ENCODE results near the gene MOB3B.

The MOB3B gene

GRCh38 chr9:27377147-27377807, 152.3 kb downstream of the MOB3B start:
- Histone ChIP-seq H3K27me3 (ENCODE audit: control insufficient read depth in 3 of 3, insufficient read depth in 3 of 3, low read depth in 1 of 3, low read length in 3 of 3) (no peaks in the 10 kb centered on the region), H3K27ac (replicated peaks; ENCODE audit: low read length) (no peak overlapping the region), H3K4me3 (ENCODE audit: low read length in 2 of 2) (no peak overlapping the region), H2AFZ (ENCODE audit: low read length) (no peak overlapping the region), H3K79me1 (ENCODE audit: low read depth, low read length) (no peaks in the 10 kb centered on the region), H2BK120ac (ENCODE audit: low read depth, low read length) (no peak overlapping the region), H3K18ac (ENCODE audit: low read length) (no peak overlapping the region), H3K36me3 (replicated peaks in 1 of 2; ENCODE audit: control insufficient read depth in 2 of 2, insufficient read depth in 2 of 2, low read length in 2 of 2) (peaks cover 0 to 3% of the 10 kb centered on the region in 2 donors), H2AK5ac (ENCODE audit: low read depth, low read length) (no peak overlapping the region), H2BK5ac (ENCODE audit: low read length) (no peak overlapping the region), H3K9me3 (replicated peaks in 1 of 2; ENCODE audit: control insufficient read depth in 2 of 2, insufficient read depth in 1 of 2, low read depth in 1 of 2, low read length in 2 of 2) (no peaks in the 10 kb centered on the region), H3K23ac (ENCODE audit: low read depth, low read length, poor library complexity) (no peak overlapping the region), H3K4me1 (ENCODE audit: control insufficient read depth in 2 of 2, insufficient read depth in 1 of 2, low read depth in 1 of 2, low read length in 2 of 2) (peaks cover 2 to 9% of the 10 kb centered on the region in 2 donors), H3K14ac (ENCODE audit: low read length) (no peak overlapping the region), H2BK12ac (ENCODE audit: low read length) (no peak overlapping the region), H3K4ac (ENCODE audit: low read length) (no peak overlapping the region), H4K8ac (ENCODE audit: low read depth, low read length) (no peak overlapping the region), H2BK15ac (ENCODE audit: low read length) (no peak overlapping the region), H4K91ac (ENCODE audit: low read depth, low read length, poor library complexity) (no peak overlapping the region), H3K9ac (ENCODE audit: low read depth, low read length, poor library complexity) (no peak overlapping the region), H3K4me2 (ENCODE audit: insufficient read depth, low read length, poor library complexity, severe bottlenecking) (no peak overlapping the region)
- no CpG with 5 or more reads among the region's 8 CpGs for WGBS, 2 donors (ENCODE audit: extremely low coverage in 2 of 2, insufficient read length in 2 of 2, insufficient replicate concordance in 1 of 2)
- no peak for DNase-seq (ENCODE audit: low spot score)

GRCh38 chr9:27373851-27374250, 155.8 kb downstream of the MOB3B start:
- no peaks in the 10 kb centered on the region for H3K79me1 ChIP-seq (ENCODE audit: low read depth, low read length)
- H3K9ac ChIP-seq (ENCODE audit: low read depth, low read length, poor library complexity), result no peak overlapping the region
- no peak overlapping the region for H2BK5ac ChIP-seq (ENCODE audit: low read length)
- H3K14ac ChIP-seq (ENCODE audit: low read length), result no peak overlapping the region
- no peak overlapping the region for H2AFZ ChIP-seq (ENCODE audit: low read length)
- H2AK5ac ChIP-seq (ENCODE audit: low read depth, low read length), result no peak overlapping the region
- no peak overlapping the region for H3K27ac ChIP-seq (replicated peaks; ENCODE audit: low read length)
- H2BK15ac ChIP-seq (ENCODE audit: low read length), result no peak overlapping the region
- H3K4ac ChIP-seq (ENCODE audit: low read length), result no peak overlapping the region
- no CpG with 5 or more reads among the region's 4 CpGs for WGBS, 2 donors (ENCODE audit: extremely low coverage in 2 of 2, insufficient read length in 2 of 2, insufficient replicate concordance in 1 of 2)
- H4K8ac ChIP-seq (ENCODE audit: low read depth, low read length), result no peak overlapping the region
- H3K23ac ChIP-seq (ENCODE audit: low read depth, low read length, poor library complexity), result no peak overlapping the region
- H3K4me2 ChIP-seq (ENCODE audit: insufficient read depth, low read length, poor library complexity, severe bottlenecking), result no peak overlapping the region
- H4K91ac ChIP-seq (ENCODE audit: low read depth, low read length, poor library complexity), result no peak overlapping the region
- H3K4me1 ChIP-seq (ENCODE audit: control insufficient read depth in 2 of 2, insufficient read depth in 1 of 2, low read depth in 1 of 2, low read length in 2 of 2), result peaks cover 4 to 7% of the 10 kb centered on the region in 2 donors
- peaks cover 0 to under 1% of the 10 kb centered on the region in 2 donors for H3K36me3 ChIP-seq (replicated peaks in 1 of 2; ENCODE audit: control insufficient read depth in 2 of 2, insufficient read depth in 2 of 2, low read length in 2 of 2)
- no peak for DNase-seq (ENCODE audit: low spot score)
- no peak overlapping the region for H3K18ac ChIP-seq (ENCODE audit: low read length)
- H3K4me3 ChIP-seq (ENCODE audit: low read length in 2 of 2), result no peak overlapping the region
- no peak overlapping the region for H2BK12ac ChIP-seq (ENCODE audit: low read length)
- no peak overlapping the region for H2BK120ac ChIP-seq (ENCODE audit: low read depth, low read length)
- H3K27me3 ChIP-seq (ENCODE audit: control insufficient read depth in 3 of 3, insufficient read depth in 3 of 3, low read depth in 1 of 3, low read length in 3 of 3), result no peaks in the 10 kb centered on the region
- peaks cover 0 to 2% of the 10 kb centered on the region in 2 donors for H3K9me3 ChIP-seq (replicated peaks in 1 of 2; ENCODE audit: control insufficient read depth in 2 of 2, insufficient read depth in 1 of 2, low read depth in 1 of 2, low read length in 2 of 2)

GRCh38 chr9:27372615-27373014, 157.0 kb downstream of the MOB3B start:
- Histone ChIP-seq H4K8ac (ENCODE audit: low read depth, low read length) (no peak overlapping the region), H2AK5ac (ENCODE audit: low read depth, low read length) (no peak overlapping the region), H3K23ac (ENCODE audit: low read depth, low read length, poor library complexity) (no peak overlapping the region), H2BK120ac (ENCODE audit: low read depth, low read length) (no peak overlapping the region), H2AFZ (ENCODE audit: low read length) (no peak overlapping the region), H3K18ac (ENCODE audit: low read length) (no peak overlapping the region), H2BK15ac (ENCODE audit: low read length) (no peak overlapping the region), H3K4ac (ENCODE audit: low read length) (no peak overlapping the region), H3K14ac (ENCODE audit: low read length) (no peak overlapping the region), H3K4me2 (ENCODE audit: insufficient read depth, low read length, poor library complexity, severe bottlenecking) (no peak overlapping the region), H3K27me3 (ENCODE audit: control insufficient read depth in 3 of 3, insufficient read depth in 3 of 3, low read depth in 1 of 3, low read length in 3 of 3) (no peaks in the 10 kb centered on the region), H4K91ac (ENCODE audit: low read depth, low read length, poor library complexity) (no peak overlapping the region), H3K36me3 (replicated peaks in 1 of 2; ENCODE audit: control insufficient read depth in 2 of 2, insufficient read depth in 2 of 2, low read length in 2 of 2) (no peaks in the 10 kb centered on the region), H3K9ac (ENCODE audit: low read depth, low read length, poor library complexity) (no peak overlapping the region), H3K4me1 (ENCODE audit: control insufficient read depth in 2 of 2, insufficient read depth in 1 of 2, low read depth in 1 of 2, low read length in 2 of 2) (peaks cover 8 to 10% of the 10 kb centered on the region in 2 donors), H3K9me3 (replicated peaks in 1 of 2; ENCODE audit: control insufficient read depth in 2 of 2, insufficient read depth in 1 of 2, low read depth in 1 of 2, low read length in 2 of 2) (peaks cover 0 to 2% of the 10 kb centered on the region in 2 donors), H3K79me1 (ENCODE audit: low read depth, low read length) (no peaks in the 10 kb centered on the region), H3K27ac (replicated peaks; ENCODE audit: low read length) (no peak overlapping the region), H2BK5ac (ENCODE audit: low read length) (no peak overlapping the region), H2BK12ac (ENCODE audit: low read length) (no peak overlapping the region), H3K4me3 (ENCODE audit: low read length in 2 of 2) (no peak overlapping the region)
- no peak for DNase-seq (ENCODE audit: low spot score)
- WGBS, 2 donors (ENCODE audit: extremely low coverage in 2 of 2, insufficient read length in 2 of 2, insufficient replicate concordance in 1 of 2), result no CpG with 5 or more reads among the region's 1 CpG

GRCh38 chr9:27371382-27371781, 158.2 kb downstream of the MOB3B start:
- Histone ChIP-seq H3K4me2 (ENCODE audit: insufficient read depth, low read length, poor library complexity, severe bottlenecking) (no peak overlapping the region), H2BK5ac (ENCODE audit: low read length) (no peak overlapping the region), H2AFZ (ENCODE audit: low read length) (no peak overlapping the region), H3K27ac (replicated peaks; ENCODE audit: low read length) (no peak overlapping the region), H3K4me3 (ENCODE audit: low read length in 2 of 2) (no peak overlapping the region), H2AK5ac (ENCODE audit: low read depth, low read length) (no peak overlapping the region), H3K9me3 (replicated peaks in 1 of 2; ENCODE audit: control insufficient read depth in 2 of 2, insufficient read depth in 1 of 2, low read depth in 1 of 2, low read length in 2 of 2) (peaks cover 0 to 2% of the 10 kb centered on the region in 2 donors), H3K18ac (ENCODE audit: low read length) (no peak overlapping the region), H4K91ac (ENCODE audit: low read depth, low read length, poor library complexity) (no peak overlapping the region), H4K8ac (ENCODE audit: low read depth, low read length) (no peak overlapping the region), H3K4ac (ENCODE audit: low read length) (no peak overlapping the region), H3K23ac (ENCODE audit: low read depth, low read length, poor library complexity) (no peak overlapping the region), H3K9ac (ENCODE audit: low read depth, low read length, poor library complexity) (no peak overlapping the region), H3K79me1 (ENCODE audit: low read depth, low read length) (no peaks in the 10 kb centered on the region), H2BK15ac (ENCODE audit: low read length) (no peak overlapping the region), H3K4me1 (ENCODE audit: control insufficient read depth in 2 of 2, insufficient read depth in 1 of 2, low read depth in 1 of 2, low read length in 2 of 2) (peaks cover 9 to 16% of the 10 kb centered on the region in 2 donors), H3K36me3 (replicated peaks in 1 of 2; ENCODE audit: control insufficient read depth in 2 of 2, insufficient read depth in 2 of 2, low read length in 2 of 2) (peaks cover 0 to 5% of the 10 kb centered on the region in 2 donors), H2BK12ac (ENCODE audit: low read length) (no peak overlapping the region), H3K27me3 (ENCODE audit: control insufficient read depth in 3 of 3, insufficient read depth in 3 of 3, low read depth in 1 of 3, low read length in 3 of 3) (no peaks in the 10 kb centered on the region), H3K14ac (ENCODE audit: low read length) (no peak overlapping the region), H2BK120ac (ENCODE audit: low read depth, low read length) (no peak overlapping the region)
- DNase-seq (ENCODE audit: low spot score), result no peak
- no CpG with 5 or more reads among the region's 5 CpGs for WGBS, 2 donors (ENCODE audit: extremely low coverage in 2 of 2, insufficient read length in 2 of 2, insufficient replicate concordance in 1 of 2)
